LNCaP clone FGC (cell line): ENCODE results near the gene RABL6.
"Not testable (repeated sequence)": the region's sequence is repeated elsewhere in the genome, so short reads cannot be mapped to it uniquely, and the experiment has no call there.

Experiments
- DNase-seq: peaks from one replicate; pipeline ENCODE4 v3.0.0-alpha.2; 2011; ENCODE audit warnings: low read depth
- H3K4me3 ChIP-seq: 2 replicates; pipeline ENCODE4 v1.5.1; 2011; ENCODE audit warnings: mild to moderate bottlenecking, low read depth, low read length, control low read depth
- TF ChIP-seq, protein P1 (sequence below): IDR thresholded peaks from 2 replicates; pipeline ENCODE4 v1.5.1; 2012; ENCODE audit warnings: mild to moderate bottlenecking; ENCODE audit not compliant: control insufficient read depth, insufficient read depth; ENCODE audit errors: extremely low read depth

RABL6 gene

DNA sequence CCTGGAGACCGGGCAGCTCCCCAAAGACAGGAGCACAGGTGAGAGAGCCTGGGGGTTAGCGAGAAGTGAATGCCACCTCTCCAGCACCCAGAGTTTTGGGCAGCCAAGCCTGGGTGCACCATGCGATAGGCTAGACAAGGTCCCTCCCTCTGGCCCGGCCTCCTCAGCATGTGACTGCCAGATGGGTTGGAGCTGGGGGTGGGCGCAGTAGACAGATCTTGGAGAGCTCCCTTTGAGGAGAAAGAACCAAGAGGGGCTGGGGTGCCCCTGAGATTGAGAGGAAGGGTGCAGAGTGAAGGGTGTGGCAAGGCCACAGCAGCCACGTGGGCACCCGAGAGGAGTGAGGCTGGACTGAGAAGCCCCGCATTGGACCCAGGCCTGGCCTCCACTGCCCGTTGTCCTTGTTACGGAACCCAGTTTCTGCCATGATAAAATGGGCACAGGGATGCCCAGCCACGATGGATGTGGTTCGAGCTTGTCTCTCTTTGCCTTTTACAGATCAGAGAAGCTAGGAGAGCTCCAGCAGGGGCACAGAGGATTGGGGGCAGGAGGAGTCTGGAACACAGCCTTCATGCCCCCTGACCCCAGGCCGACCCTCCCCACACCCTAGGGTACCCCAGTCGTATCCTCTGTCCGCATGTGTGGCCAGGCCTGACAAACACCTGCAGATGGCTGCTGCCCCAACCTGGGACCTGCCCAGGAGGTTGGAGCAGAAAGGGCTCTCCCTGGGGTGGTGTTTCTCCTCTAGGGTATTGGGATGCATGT, 15.2 kb upstream of the RABL6 start:
- TF ChIP-seq, protein P1, sequence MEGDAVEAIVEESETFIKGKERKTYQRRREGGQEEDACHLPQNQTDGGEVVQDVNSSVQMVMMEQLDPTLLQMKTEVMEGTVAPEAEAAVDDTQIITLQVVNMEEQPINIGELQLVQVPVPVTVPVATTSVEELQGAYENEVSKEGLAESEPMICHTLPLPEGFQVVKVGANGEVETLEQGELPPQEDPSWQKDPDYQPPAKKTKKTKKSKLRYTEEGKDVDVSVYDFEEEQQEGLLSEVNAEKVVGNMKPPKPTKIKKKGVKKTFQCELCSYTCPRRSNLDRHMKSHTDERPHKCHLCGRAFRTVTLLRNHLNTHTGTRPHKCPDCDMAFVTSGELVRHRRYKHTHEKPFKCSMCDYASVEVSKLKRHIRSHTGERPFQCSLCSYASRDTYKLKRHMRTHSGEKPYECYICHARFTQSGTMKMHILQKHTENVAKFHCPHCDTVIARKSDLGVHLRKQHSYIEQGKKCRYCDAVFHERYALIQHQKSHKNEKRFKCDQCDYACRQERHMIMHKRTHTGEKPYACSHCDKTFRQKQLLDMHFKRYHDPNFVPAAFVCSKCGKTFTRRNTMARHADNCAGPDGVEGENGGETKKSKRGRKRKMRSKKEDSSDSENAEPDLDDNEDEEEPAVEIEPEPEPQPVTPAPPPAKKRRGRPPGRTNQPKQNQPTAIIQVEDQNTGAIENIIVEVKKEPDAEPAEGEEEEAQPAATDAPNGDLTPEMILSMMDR, result no peak
- H3K4me3 ChIP-seq, result peak overlapping the region; percentile 78
- DNase-seq, result no peak

DNA sequence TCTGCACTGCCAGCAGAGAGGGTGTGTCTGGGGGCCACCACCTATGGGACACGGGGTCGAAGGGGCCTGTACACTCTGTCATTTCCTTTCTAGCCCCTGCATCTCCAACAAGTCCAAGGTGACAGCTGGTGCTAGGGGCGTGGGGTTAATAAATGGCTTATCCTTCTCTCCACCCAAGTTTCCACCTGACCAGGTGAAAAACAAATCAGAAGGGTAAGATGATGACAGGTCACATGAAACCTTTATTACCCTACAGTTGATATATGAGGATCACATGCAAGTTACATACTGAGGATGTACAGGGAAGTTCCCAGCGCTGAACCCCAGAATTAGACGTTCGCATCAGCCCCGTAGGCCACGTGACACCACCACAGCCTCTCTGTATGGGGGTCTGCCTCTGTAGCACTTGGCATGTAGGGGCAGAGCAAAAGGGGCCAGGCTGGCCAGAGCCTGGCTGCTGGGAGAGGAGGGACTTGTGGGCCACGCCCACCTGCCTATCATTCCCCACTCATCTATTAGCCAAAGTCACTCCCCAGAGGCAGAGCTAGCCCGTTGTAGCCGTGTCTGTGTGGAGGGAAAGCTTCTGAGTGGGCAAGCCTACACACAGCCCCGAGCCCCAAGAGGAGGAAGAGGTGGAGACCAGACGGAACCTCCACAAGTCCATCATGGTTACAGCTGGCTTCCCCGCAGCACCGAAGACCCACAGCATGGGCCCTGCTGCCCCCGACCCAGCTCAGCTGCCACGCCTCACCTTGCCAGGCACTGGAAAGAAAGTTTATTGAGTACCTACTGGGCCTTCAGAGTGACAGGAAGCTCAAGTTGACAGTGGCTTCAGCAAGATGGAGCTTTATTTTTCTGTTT, 14.4 kb upstream of the RABL6 start:
- H3K4me3 ChIP-seq, result no peak overlapping the region
- no peak for DNase-seq
- TF ChIP-seq, protein P1, result no peak

GRCh38 chr9:136794281-136794999, 13.3 kb upstream of the RABL6 start:
- TF ChIP-seq, protein P1, result no peak
- no peak for DNase-seq
- no peak overlapping the region for H3K4me3 ChIP-seq

DNA sequence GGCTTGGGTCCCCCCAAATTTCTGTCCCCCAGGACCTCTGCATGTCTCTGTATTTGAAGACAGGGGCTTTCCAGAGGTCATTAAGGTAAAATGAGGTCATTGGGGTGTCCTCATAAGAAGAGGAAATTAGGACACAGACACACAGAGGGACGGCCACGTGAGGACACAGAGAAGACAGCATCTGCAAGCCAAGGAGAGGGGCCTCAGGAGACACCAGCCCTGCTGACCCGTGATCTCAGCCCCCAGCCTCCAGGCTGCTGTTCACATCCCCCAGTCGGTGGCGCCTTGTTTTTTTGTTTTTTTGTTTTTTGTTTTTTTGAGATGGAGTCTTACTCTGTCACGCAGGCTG, 12.8 kb upstream of the RABL6 start:
- TF ChIP-seq, protein P1, result no peak
- DNase-seq, result no peak
- no peak overlapping the region for H3K4me3 ChIP-seq

DNA sequence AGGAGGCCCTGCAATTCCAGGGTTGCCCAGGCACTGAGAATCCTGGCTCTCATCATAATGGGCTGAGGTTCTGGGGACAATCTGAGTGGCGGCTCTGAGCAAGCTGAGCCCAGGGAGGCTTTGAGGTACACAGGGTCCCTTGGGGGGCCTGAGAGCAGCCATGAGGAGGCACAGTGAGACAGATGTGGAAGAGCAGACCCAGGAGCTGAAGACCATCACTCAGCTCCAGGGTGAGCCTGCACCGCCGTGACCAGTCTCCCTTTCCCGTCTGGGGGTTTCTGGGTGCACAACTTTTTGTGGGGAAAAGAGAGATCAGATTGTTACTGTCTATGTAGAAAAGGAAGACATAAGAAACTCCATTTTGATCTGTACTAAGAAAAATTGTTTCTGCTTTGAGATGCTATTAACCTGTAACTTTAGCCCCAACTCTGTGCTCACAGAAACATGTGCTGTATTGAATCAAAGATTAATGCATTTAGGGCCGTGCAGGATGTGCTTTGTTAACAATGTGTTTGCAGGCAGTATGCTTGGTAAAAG, 11.4 kb upstream of the RABL6 start, which contains the start of gene CCDC183:
CCDC183 (plus strand) TSS at position 101 of the 537 bp plus-strand sequence; CDS start at position 161, 60 bp downstream.
- no peak for DNase-seq
- TF ChIP-seq, protein P1, result no peak
- no peak within 1 kb of the TSS for H3K4me3 ChIP-seq

DNA sequence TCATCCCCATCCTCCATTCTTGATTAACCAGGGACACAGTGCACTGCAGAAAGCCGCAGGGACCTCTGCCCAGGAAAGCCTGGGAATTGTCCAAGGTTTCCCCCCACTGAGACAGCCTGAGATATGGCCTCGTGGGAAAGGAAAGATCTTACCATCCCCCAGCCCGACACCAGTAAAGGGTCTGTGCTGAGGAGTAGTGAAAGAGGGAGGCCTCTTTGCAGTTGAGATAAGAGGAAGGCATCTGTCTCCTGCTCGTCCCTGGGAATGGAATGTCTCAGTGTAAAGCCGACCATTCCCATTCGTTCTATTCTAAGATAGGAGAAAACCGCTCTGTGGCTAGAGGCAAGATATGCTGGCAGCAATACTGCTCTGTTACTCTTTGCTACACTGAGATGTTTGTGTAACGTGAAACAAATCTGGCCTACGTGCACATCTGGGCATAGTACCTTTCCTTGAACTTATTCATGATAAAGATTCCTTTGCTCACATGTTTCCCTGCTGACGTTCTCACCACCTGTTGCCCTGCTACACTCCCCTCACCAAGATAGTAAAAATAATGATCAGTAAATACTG, 10.9 kb upstream of the RABL6 start:
- DNase-seq, result peak; percentile 70
- not testable (repeated sequence) for H3K4me3 ChIP-seq
